ENCODE measurements around the gene SFPQ. TPM values are rescaled to one million over a fixed set of nuclear protein-coding genes. Genes with fewer than 3 reads are reported as not detected.

Gene SFPQ
- total RNA-seq, 4 donors from 2014 or later = 182 to 432 (median 259) TPM

DNA sequence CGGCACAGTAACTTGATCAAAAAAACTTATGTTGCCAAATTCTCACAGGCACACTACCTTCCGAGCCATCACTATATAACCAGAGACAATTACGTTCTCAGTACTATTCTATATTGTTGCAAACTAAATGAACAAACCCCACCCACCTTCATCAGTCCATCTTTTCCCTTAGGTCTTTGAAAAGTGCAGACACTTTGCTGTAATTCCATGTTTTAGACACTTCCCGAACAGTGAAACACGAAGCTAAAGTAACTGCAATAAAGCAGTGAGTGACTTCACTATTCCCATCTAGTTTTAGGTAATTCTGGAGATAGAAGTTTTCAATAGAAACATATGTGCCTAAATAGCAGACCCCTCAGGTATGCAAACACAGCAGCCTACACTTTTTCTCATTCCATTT lies 7.7 kb downstream of the SFPQ start:
- TF ChIP-seq, protein P1, sequence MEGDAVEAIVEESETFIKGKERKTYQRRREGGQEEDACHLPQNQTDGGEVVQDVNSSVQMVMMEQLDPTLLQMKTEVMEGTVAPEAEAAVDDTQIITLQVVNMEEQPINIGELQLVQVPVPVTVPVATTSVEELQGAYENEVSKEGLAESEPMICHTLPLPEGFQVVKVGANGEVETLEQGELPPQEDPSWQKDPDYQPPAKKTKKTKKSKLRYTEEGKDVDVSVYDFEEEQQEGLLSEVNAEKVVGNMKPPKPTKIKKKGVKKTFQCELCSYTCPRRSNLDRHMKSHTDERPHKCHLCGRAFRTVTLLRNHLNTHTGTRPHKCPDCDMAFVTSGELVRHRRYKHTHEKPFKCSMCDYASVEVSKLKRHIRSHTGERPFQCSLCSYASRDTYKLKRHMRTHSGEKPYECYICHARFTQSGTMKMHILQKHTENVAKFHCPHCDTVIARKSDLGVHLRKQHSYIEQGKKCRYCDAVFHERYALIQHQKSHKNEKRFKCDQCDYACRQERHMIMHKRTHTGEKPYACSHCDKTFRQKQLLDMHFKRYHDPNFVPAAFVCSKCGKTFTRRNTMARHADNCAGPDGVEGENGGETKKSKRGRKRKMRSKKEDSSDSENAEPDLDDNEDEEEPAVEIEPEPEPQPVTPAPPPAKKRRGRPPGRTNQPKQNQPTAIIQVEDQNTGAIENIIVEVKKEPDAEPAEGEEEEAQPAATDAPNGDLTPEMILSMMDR (IDR thresholded peaks at IDR 0.05) = no peak
- no peak for ATAC-seq (ENCODE audit: low FRiP score)
- no peak for DNase-seq (ENCODE audit: low spot score)

DNA sequence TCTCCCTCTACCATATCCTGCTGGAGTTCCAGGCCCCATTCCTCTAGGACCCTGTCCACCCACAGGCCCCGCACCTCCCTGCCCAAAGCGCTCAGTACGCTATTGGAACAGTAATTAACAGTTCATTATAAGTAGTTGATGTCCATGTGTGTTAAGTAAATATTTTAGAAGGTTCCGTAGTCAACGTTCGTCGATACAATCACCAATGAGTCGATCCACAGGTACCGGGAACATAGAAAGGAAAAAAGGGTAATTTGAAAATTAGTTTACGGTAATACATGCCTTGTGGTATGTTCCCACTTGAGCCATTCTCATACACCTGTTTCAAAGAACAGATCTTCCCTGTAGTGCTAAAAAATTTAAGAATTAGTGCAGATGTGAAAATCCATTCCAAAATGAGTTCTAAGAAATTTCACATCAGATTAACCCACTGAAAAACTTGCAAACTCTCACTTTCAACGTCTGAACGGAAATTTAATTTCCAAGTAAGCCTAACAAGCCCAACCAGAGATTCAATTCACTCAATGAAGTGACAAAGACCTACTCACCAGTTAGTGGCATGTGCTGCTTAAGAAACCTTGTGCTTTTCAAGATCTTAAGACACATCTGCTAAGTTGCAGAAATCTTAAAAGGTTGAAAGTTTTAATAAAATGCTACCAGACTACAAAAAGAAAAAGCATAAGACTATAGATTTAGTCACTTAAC lies 8.3 kb downstream of the SFPQ start:
- TF ChIP-seq, protein P1 (IDR thresholded peaks at IDR 0.05) = no peak
- ATAC-seq (ENCODE audit: low FRiP score) = no peak
- no peak for DNase-seq (ENCODE audit: low spot score)

DNA sequence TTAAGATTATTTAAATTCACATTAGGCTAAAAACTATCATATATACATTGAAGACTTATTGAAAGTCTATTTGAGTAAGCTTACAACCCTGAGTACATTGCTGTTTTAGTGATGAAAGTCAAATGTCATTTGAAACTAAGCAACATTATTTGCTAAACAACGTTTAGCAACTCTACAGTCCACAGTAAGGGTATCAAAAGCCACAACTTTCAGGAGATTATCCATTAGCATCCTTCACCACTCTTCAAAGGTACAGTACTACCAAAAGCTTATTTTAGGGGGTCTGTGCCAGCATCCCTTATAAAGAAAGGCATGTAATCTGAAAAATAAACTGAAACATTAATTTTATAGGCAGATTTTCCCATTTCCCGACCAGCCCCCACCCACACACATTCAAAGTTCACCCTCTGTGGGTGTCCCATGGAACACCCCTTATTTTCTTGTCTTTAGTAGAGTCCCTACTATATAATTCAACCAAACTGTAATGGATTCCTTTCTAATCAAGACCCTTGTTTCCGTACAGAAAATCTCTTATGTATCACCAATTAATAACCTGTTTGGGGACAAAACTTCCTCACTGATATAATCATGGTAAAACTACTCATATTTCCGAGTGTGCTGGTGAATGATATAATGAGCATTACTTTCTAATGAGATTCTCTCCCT lies 11.0 kb downstream of the SFPQ start:
- ATAC-seq (ENCODE audit: low FRiP score) (no peak), DNase-seq (ENCODE audit: low spot score) (no peak)
- TF ChIP-seq, protein P1 (IDR thresholded peaks at IDR 0.05) = no peak

GRCh38 chr1:35180776-35181374 lies 12.1 kb downstream of the SFPQ start:
- ATAC-seq (ENCODE audit: low FRiP score) = no peak

GRCh38 chr1:35179908-35180307 lies 13.0 kb downstream of the SFPQ start:
- TF ChIP-seq, protein P1 (IDR thresholded peaks at IDR 0.05) = no peak
- DNase-seq (ENCODE audit: low spot score) (no peak), ATAC-seq (ENCODE audit: low FRiP score) (no peak)

More at GRCh38 chr1:35180776-35181374, 12.1 kb downstream of the SFPQ start:
- TF ChIP-seq, protein P1 (IDR thresholded peaks at IDR 0.05) = no peak
- DNase-seq (ENCODE audit: low spot score) = no peak

DNA sequence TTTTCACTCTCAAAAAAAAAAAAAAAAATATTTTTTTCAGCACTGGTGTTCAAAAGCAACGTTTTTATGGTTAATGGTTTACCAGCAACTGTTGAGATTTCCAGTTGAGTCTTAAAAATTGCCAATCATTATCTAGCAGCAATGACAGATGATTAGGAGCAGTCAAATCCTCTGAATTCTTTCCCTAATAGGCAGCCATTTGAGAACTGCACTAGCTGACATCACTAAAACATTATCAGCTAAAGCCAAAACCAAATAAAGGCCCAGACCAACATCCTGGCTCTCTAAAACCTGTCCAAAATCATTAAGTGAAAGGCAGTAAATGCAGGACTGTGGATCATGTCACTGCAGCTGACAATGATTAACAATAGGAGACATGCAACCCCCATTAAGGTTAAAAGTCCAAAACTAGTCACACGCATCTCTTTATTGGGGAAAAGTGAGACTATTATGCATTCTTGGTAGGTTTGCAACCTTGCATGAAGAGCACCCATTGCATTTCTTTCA lies 14.0 kb downstream of the SFPQ start:
- no peak for ATAC-seq (ENCODE audit: low FRiP score)
- DNase-seq (ENCODE audit: low spot score) = no peak

More for the DNA sequence above, 14.0 kb downstream of the SFPQ start:
- TF ChIP-seq, protein P1 (IDR thresholded peaks at IDR 0.05) = no peak
